H1 (cell line): ENCODE measurements around the gene ABI3BP. TPM values are rescaled to one million over a fixed set of nuclear protein-coding genes. Genes with fewer than 3 reads are reported as not detected.

ENCODE experiments used
- polyA plus RNA-seq, 7 experiments: library from polyadenylated mRNA; depleted of rRNA in 3 of 7; stranded (reverse) in 5 of 7; unstranded in 2 of 7; fragments of >200 nt in 5 of 7; fragments of 200-250 nt in 2 of 7; gene quantifications; 1 replicate in 5 of 7; 2 replicates in 1 of 7; 4 replicates in 1 of 7; pipeline versions ENCODE4 v1.2.1 to v1.2.3, GENCODE V29; 2011 to 2013; ENCODE audit warnings: missing spikeins in 2 of 7, mixed read lengths in 2 of 7
- total RNA-seq: library from RNA; stranded (reverse); fragmentation: NEBNext Ultra II Directional; extraction: Animal tissue kit (Norgen Biotek cat#: 25700); gene quantifications from 2 replicates; pipeline ENCODE4 v1.2.1, GENCODE V29; 2021
- TF ChIP-seq, protein P1 (sequence below): fragments of 300-600 bp; sonication (generic); IDR thresholded peaks from 2 replicates; pipeline ENCODE4 v1.7.1; 2012; ENCODE audit warnings: low read length, moderate library complexity, mild to moderate bottlenecking, inconsistent platforms; ENCODE audit not compliant: insufficient replicate concordance

The ABI3BP gene
- total and polyA plus RNA-seq, 2 of the 8 experiments (the other 6 are each of a cell fraction or from before 2014, with no cell fraction given): 0.08 to 0.32 TPM

DNA sequence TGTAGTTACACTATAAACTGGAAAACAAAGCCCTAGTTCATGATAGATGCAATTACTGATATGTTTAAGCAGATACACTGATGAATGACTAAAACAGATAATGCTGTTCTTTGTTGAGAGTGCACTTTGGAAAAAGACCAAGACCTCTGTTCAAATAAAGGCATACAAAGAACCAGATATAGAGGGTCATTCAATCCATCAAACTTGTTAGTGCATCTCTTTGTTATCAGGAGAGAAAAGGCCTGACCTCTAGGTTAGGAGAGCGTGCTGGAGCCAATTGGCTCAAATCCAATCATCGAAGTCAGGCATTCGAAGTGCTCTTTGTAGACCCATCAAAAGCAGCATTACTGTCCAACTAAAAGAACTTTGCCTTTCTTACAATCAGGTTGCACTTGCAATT is 159.7 kb downstream of the ABI3BP start (continued):
- TF ChIP-seq, protein P1, sequence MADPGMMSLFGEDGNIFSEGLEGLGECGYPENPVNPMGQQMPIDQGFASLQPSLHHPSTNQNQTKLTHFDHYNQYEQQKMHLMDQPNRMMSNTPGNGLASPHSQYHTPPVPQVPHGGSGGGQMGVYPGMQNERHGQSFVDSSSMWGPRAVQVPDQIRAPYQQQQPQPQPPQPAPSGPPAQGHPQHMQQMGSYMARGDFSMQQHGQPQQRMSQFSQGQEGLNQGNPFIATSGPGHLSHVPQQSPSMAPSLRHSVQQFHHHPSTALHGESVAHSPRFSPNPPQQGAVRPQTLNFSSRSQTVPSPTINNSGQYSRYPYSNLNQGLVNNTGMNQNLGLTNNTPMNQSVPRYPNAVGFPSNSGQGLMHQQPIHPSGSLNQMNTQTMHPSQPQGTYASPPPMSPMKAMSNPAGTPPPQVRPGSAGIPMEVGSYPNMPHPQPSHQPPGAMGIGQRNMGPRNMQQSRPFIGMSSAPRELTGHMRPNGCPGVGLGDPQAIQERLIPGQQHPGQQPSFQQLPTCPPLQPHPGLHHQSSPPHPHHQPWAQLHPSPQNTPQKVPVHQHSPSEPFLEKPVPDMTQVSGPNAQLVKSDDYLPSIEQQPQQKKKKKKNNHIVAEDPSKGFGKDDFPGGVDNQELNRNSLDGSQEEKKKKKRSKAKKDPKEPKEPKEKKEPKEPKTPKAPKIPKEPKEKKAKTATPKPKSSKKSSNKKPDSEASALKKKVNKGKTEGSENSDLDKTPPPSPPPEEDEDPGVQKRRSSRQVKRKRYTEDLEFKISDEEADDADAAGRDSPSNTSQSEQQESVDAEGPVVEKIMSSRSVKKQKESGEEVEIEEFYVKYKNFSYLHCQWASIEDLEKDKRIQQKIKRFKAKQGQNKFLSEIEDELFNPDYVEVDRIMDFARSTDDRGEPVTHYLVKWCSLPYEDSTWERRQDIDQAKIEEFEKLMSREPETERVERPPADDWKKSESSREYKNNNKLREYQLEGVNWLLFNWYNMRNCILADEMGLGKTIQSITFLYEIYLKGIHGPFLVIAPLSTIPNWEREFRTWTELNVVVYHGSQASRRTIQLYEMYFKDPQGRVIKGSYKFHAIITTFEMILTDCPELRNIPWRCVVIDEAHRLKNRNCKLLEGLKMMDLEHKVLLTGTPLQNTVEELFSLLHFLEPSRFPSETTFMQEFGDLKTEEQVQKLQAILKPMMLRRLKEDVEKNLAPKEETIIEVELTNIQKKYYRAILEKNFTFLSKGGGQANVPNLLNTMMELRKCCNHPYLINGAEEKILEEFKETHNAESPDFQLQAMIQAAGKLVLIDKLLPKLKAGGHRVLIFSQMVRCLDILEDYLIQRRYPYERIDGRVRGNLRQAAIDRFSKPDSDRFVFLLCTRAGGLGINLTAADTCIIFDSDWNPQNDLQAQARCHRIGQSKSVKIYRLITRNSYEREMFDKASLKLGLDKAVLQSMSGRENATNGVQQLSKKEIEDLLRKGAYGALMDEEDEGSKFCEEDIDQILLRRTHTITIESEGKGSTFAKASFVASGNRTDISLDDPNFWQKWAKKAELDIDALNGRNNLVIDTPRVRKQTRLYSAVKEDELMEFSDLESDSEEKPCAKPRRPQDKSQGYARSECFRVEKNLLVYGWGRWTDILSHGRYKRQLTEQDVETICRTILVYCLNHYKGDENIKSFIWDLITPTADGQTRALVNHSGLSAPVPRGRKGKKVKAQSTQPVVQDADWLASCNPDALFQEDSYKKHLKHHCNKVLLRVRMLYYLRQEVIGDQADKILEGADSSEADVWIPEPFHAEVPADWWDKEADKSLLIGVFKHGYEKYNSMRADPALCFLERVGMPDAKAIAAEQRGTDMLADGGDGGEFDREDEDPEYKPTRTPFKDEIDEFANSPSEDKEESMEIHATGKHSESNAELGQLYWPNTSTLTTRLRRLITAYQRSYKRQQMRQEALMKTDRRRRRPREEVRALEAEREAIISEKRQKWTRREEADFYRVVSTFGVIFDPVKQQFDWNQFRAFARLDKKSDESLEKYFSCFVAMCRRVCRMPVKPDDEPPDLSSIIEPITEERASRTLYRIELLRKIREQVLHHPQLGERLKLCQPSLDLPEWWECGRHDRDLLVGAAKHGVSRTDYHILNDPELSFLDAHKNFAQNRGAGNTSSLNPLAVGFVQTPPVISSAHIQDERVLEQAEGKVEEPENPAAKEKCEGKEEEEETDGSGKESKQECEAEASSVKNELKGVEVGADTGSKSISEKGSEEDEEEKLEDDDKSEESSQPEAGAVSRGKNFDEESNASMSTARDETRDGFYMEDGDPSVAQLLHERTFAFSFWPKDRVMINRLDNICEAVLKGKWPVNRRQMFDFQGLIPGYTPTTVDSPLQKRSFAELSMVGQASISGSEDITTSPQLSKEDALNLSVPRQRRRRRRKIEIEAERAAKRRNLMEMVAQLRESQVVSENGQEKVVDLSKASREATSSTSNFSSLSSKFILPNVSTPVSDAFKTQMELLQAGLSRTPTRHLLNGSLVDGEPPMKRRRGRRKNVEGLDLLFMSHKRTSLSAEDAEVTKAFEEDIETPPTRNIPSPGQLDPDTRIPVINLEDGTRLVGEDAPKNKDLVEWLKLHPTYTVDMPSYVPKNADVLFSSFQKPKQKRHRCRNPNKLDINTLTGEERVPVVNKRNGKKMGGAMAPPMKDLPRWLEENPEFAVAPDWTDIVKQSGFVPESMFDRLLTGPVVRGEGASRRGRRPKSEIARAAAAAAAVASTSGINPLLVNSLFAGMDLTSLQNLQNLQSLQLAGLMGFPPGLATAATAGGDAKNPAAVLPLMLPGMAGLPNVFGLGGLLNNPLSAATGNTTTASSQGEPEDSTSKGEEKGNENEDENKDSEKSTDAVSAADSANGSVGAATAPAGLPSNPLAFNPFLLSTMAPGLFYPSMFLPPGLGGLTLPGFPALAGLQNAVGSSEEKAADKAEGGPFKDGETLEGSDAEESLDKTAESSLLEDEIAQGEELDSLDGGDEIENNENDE: no peak
